Measurements from ENCODE around the gene DNAH8. TPM values are rescaled to one million over a fixed set of nuclear protein-coding genes. Genes with fewer than 3 reads are reported as not detected.

The DNAH8 gene
- total RNA-seq, 1 donor from 2014 or later = 0.05 TPM

DNA sequence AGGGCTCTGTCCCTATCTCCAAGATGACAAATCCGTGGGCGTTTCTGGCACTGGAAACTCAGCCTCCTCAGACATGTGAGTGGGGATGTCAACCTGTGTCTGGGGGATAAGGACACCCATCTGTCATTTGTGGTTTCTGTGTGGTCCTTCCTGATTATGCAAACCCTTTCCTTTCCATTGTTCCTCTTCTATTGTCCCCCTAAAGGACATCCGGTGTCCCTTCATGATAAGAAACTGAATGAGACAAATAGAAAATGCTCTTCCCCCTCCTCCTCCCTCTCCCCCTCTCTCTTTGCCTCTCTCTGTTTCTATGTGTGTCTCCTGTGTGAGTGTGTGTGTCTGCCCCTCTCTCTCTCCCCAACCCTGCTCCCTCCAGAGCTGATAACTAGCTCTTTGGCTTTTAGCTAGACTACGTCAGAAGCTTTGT is 322.0 kb downstream of the DNAH8 start:
- H3K4me3 Mint-ChIP-seq = no peak overlapping the region
- TF ChIP-seq, protein P1, sequence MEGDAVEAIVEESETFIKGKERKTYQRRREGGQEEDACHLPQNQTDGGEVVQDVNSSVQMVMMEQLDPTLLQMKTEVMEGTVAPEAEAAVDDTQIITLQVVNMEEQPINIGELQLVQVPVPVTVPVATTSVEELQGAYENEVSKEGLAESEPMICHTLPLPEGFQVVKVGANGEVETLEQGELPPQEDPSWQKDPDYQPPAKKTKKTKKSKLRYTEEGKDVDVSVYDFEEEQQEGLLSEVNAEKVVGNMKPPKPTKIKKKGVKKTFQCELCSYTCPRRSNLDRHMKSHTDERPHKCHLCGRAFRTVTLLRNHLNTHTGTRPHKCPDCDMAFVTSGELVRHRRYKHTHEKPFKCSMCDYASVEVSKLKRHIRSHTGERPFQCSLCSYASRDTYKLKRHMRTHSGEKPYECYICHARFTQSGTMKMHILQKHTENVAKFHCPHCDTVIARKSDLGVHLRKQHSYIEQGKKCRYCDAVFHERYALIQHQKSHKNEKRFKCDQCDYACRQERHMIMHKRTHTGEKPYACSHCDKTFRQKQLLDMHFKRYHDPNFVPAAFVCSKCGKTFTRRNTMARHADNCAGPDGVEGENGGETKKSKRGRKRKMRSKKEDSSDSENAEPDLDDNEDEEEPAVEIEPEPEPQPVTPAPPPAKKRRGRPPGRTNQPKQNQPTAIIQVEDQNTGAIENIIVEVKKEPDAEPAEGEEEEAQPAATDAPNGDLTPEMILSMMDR (conservative IDR thresholded peaks at IDR 0.05) = no peak

DNA sequence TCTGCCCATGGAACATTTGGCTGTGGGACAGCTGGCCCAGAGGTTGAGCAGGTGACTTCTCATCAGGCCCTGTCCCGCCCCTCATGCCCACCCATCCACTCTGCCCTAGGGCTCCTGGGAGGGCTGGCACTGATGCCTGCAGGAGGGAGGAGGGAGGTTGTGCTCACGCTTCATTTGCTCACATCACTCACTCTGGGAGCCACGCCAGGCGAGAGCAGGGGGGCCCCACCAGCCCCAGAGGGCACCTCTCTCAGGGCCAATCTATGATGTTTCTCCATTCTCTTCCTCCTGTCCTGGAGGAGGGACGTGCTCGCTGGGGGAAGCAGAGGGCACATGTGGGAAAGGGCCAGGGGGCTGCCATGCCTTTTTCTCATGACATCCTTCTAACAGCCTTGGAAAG is 322.6 kb downstream of the DNAH8 start:
- H3K27me3 Mint-ChIP-seq (ENCODE audit: low read depth) = peaks cover 91% of the 10 kb centered on the region
- DNase-seq (ENCODE audit: low read depth, low spot score) = no peak
- H3K4me1 Mint-ChIP-seq = peaks cover 6% of the 10 kb centered on the region
- TF ChIP-seq, protein P1 (conservative IDR thresholded peaks at IDR 0.05) = no peak
- H3K4me3 Mint-ChIP-seq = no peak overlapping the region
- H3K36me3 Mint-ChIP-seq (ENCODE audit: low read depth) = no peaks in the 10 kb centered on the region
- H3K9me3 Mint-ChIP-seq = no peaks in the 10 kb centered on the region
- H3K27ac Mint-ChIP-seq (ENCODE audit: unreplicated experiment) = no peak overlapping the region

More for the DNA sequence above, 322.0 kb downstream of the DNAH8 start:
- H3K9me3 Mint-ChIP-seq = no peaks in the 10 kb centered on the region
- DNase-seq (ENCODE audit: low read depth, low spot score) = no peak
- H3K27me3 Mint-ChIP-seq (ENCODE audit: low read depth) = peaks cover 92% of the 10 kb centered on the region
- H3K36me3 Mint-ChIP-seq (ENCODE audit: low read depth) = no peaks in the 10 kb centered on the region
- H3K27ac Mint-ChIP-seq (ENCODE audit: unreplicated experiment) = no peak overlapping the region
- H3K4me1 Mint-ChIP-seq = peaks cover 6% of the 10 kb centered on the region

DNA sequence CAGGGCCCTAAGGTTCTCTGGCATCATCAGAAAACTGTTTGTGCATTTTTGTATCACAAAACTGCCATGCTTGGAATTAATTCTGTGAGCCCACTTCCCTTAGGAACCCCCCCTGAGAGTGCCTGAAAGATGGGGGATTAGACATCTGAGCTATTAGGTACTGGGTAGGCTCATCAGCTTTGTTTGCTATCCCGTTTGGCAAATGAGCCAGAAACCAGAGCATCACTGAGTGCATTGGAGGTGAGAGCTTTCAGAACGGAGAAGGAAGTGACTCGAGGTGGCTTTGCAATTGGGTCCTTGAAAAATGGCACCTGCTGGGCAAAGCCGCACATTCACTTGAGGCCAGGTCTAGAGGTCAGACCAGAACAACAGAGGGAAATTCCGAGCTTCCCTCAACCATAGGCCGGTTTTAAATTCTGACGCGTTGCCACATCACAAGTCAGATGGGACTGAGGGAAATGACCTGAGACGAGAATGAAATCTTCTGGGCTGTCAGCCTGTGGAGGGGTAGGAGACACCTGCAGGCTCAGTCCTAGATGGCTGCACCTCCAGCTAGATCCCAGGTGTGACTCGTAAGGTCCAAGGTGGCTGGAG is 325.1 kb downstream of the DNAH8 start:
- TF ChIP-seq, protein P1 (conservative IDR thresholded peaks at IDR 0.05) = no peak
- no peaks in the 10 kb centered on the region for H3K36me3 Mint-ChIP-seq (ENCODE audit: low read depth)
- H3K27ac Mint-ChIP-seq (ENCODE audit: unreplicated experiment) = no peak overlapping the region
- H3K27me3 Mint-ChIP-seq (ENCODE audit: low read depth) = peaks cover 82% of the 10 kb centered on the region
- H3K9me3 Mint-ChIP-seq = no peaks in the 10 kb centered on the region
- H3K4me3 Mint-ChIP-seq = no peak overlapping the region
- no peak for DNase-seq (ENCODE audit: low read depth, low spot score)
- peaks cover 6% of the 10 kb centered on the region for H3K4me1 Mint-ChIP-seq

DNA sequence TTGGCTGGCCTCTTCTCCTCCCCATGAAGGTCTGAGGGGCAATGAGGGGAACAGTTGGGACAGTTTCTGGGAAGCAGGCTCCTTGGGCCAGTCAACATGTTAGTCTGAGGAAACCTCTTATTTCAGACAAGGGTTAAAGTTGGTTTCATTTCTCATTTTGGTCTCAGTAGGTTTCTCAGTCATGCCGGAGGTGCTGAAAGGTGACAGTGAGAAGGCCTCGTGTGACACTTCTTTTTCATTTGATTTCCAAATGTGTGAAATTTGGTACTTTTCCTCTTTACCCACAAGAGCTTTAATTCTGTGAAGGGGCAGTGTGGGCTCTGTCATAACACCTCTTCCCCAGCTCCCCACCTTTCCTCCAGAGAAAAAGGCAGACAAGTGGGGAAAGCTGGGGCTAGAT is 326.0 kb downstream of the DNAH8 start:
- TF ChIP-seq, protein P1 (conservative IDR thresholded peaks at IDR 0.05) = no peak
- Mint-ChIP-seq H3K27ac (ENCODE audit: unreplicated experiment) (no peak overlapping the region), H3K9me3 (no peaks in the 10 kb centered on the region), H3K4me1 (peaks cover 6% of the 10 kb centered on the region), H3K36me3 (ENCODE audit: low read depth) (no peaks in the 10 kb centered on the region), H3K27me3 (ENCODE audit: low read depth) (peaks cover 76% of the 10 kb centered on the region), H3K4me3 (no peak overlapping the region)
- DNase-seq (ENCODE audit: low read depth, low spot score) = no peak

DNA sequence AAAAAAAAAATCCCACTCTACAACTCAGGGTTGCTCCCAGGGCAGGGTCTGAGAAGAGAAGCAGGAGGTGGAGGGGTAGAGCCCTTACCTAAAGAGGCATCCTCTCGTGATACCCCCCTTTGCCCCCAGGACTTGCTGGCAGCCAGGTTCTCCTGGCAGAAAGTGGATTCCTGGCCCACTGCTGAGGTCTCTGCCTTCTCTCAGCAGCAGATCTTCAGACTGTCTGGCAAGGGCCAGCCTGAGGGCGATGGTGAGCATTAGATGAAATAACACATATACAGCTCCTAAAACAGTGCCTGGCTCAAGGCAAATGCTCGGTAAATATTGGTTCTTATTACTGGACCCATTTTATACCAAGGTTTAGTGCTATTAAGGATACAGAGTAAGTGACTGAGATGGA is 328.7 kb downstream of the DNAH8 start:
- Mint-ChIP-seq H3K4me1 (no peaks in the 10 kb centered on the region), H3K36me3 (ENCODE audit: low read depth) (no peaks in the 10 kb centered on the region), H3K27me3 (ENCODE audit: low read depth) (peaks cover 74% of the 10 kb centered on the region), H3K4me3 (no peak overlapping the region), H3K27ac (ENCODE audit: unreplicated experiment) (no peak overlapping the region), H3K9me3 (no peaks in the 10 kb centered on the region)
- TF ChIP-seq, protein P1 (conservative IDR thresholded peaks at IDR 0.05) = no peak
- DNase-seq (ENCODE audit: low read depth, low spot score) = no peak
